ENCODE results near the gene WDR35.

DNA sequence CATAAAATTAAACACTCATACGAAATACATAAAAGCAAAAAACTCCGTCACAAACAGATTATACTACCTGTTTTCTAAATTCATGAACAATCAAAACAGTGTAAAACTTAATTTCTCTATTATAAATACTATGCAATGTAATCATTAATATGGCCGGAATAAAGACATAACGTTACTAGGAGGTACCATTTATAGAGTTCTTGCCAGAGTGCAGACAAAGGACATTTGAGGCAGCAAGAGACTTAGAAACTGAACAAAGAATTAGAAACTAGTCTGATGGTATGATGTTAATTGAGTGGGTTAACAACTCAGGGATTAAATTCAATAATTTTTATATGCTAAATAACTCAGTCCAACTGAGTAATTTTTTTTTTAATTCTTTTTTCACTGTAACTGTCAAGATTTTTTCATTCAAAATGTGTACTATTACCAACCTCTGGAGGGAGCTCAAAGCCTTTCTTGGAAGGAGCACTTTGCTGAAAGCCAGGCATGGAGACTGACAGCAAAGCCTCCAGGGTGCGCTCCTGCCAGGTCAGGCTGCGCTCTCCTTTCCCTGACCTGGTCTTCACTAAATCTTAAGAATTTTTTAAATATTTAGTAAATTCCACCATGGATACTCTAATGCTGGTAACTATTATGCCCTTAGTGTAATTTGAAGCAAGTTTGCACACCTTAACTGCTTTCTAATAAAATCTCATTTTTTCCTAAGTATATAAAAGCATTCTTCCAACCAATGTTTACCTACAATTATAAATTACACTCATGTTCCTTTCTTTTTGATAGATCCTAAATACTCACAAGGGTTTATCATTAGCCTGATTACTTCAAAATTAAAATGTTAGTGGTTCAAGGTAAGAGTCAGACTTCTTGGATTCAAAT, 34.1 kb downstream of the WDR35 start:
- no peak for TF ChIP-seq EZH2 (IDR thresholded peaks at IDR 0.05; ENCODE audit: low read depth)
- TF ChIP-seq, protein P1, sequence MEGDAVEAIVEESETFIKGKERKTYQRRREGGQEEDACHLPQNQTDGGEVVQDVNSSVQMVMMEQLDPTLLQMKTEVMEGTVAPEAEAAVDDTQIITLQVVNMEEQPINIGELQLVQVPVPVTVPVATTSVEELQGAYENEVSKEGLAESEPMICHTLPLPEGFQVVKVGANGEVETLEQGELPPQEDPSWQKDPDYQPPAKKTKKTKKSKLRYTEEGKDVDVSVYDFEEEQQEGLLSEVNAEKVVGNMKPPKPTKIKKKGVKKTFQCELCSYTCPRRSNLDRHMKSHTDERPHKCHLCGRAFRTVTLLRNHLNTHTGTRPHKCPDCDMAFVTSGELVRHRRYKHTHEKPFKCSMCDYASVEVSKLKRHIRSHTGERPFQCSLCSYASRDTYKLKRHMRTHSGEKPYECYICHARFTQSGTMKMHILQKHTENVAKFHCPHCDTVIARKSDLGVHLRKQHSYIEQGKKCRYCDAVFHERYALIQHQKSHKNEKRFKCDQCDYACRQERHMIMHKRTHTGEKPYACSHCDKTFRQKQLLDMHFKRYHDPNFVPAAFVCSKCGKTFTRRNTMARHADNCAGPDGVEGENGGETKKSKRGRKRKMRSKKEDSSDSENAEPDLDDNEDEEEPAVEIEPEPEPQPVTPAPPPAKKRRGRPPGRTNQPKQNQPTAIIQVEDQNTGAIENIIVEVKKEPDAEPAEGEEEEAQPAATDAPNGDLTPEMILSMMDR (conservative IDR thresholded peaks at IDR 0.05) = peak; percentile 91
